ENCODE measurements around the gene DDX56. TPM values are rescaled to one million over a fixed set of nuclear protein-coding genes. Genes with fewer than 3 reads are reported as not detected.
A peak's percentile ranks its signal among the peaks of the same experiment; 100 is the strongest.

The DDX56 gene
- total RNA-seq = 25.4 TPM
- long read RNA-seq, transcript DDX56-201 (14 exons, 2,336 nt) = major isoform, 48 of 66 reads
- long read RNA-seq, partial matches to known transcripts = 3 of 66 reads
- long read RNA-seq, other reads (novel, unspliced or antisense) = 11 of 66 reads

- intact Hi-C loops (cut with DNase I) = no loop called here
- DNase-seq (peak; percentile 97), ATAC-seq (ENCODE audit: poor library complexity) (peak; percentile 98)
Measured at GRCh38 chr7:44573464-44574286, at the start of gene DDX56. Gene DDX56 (minus strand): TSS chr7:44573908. CDS start chr7:44573895, 13 bp downstream.

- intact Hi-C loops (cut with DNase I) = no loop called here
- ATAC-seq (ENCODE audit: poor library complexity) (peak; percentile 38), DNase-seq (no peak)
Measured at GRCh38 chr7:44622342-44623151, 48.8 kb upstream of the DDX56 start.

GRCh38 chr7:44621750-44622103, 48.0 kb upstream of the DDX56 start:
- intact Hi-C loops (cut with DNase I) = no loop called here
- DNase-seq (no peak), ATAC-seq (ENCODE audit: poor library complexity) (no peak)

- peak; percentile 44 for ATAC-seq (ENCODE audit: poor library complexity)
- intact Hi-C loops (cut with DNase I) = no loop called here
- DNase-seq = peak; percentile 58
Measured at GRCh38 chr7:44621034-44621749, 47.5 kb upstream of the DDX56 start.

GRCh38 chr7:44618753-44619152, 45.0 kb upstream of the DDX56 start:
- ATAC-seq (ENCODE audit: poor library complexity) (no peak), DNase-seq (no peak)
- intact Hi-C loops (cut with DNase I) = no loop called here

GRCh38 chr7:44618045-44618444, 44.3 kb upstream of the DDX56 start:
- DNase-seq (no peak), ATAC-seq (ENCODE audit: poor library complexity) (no peak)
- intact Hi-C loops (cut with DNase I) = no loop called here

- no peak for ATAC-seq (ENCODE audit: poor library complexity)
- intact Hi-C loops (cut with DNase I) = no loop called here
Measured at GRCh38 chr7:44617225-44617890, 43.6 kb upstream of the DDX56 start.

GRCh38 chr7:44616545-44616944, 42.8 kb upstream of the DDX56 start:
- intact Hi-C loops (cut with DNase I) = no loop called here
- no peak for ATAC-seq (ENCODE audit: poor library complexity)
- no peak for DNase-seq

More at GRCh38 chr7:44617225-44617890, 43.6 kb upstream of the DDX56 start:
- DNase-seq = no peak

GRCh38 chr7:44615793-44616192, 42.1 kb upstream of the DDX56 start:
- ATAC-seq (ENCODE audit: poor library complexity) (no peak), DNase-seq (no peak)
- intact Hi-C loops (cut with DNase I) = no loop called here

- peak; percentile 57 for ATAC-seq (ENCODE audit: poor library complexity)
- intact Hi-C loops (cut with DNase I) = no loop called here
- peak; percentile 66 for DNase-seq
Measured at GRCh38 chr7:44615149-44615611, 41.5 kb upstream of the DDX56 start.

- DNase-seq (no peak), ATAC-seq (ENCODE audit: poor library complexity) (no peak)
- intact Hi-C loops (cut with DNase I) = loop anchor here (5.0 to 10.0 kb wide), 2 partner anchors 145 to 187 kb away; partner anchors contain the start of gene PPIA
Measured at GRCh38 chr7:44609829-44610228, 36.1 kb upstream of the DDX56 start.

GRCh38 chr7:44608916-44609648, 35.4 kb upstream of the DDX56 start:
- no peak for ATAC-seq (ENCODE audit: poor library complexity)
- intact Hi-C loops (cut with DNase I) = loop anchor here (5.0 to 10.0 kb wide), 2 partner anchors 146 to 188 kb away; partner anchors contain the start of gene PPIA

GRCh38 chr7:44607141-44608068, 33.7 kb upstream of the DDX56 start:
- DNase-seq (no peak), ATAC-seq (ENCODE audit: poor library complexity) (no peak)
- intact Hi-C loops (cut with DNase I) = loop anchor here (5.0 to 10.0 kb wide), 2 partner anchors 147 to 190 kb away; partner anchors contain the start of gene PPIA

More at GRCh38 chr7:44608916-44609648, 35.4 kb upstream of the DDX56 start:
- no peak for DNase-seq

GRCh38 chr7:44606341-44607140, 32.8 kb upstream of the DDX56 start, which contains the start of gene OGDH:
Gene OGDH (plus strand): TSS chr7:44606627. CDS start chr7:44624344, 17,717 bp downstream.
- DNase-seq (peak; percentile 100), ATAC-seq (ENCODE audit: poor library complexity) (peak; percentile 97)
- intact Hi-C loops (cut with DNase I) = loop anchor here (5.0 to 10.0 kb wide), 2 partner anchors 148 to 191 kb away; partner anchors contain the start of gene PPIA

- DNase-seq = no peak
- intact Hi-C loops (cut with DNase I) = loop anchor here (5.0 to 10.0 kb wide), 2 partner anchors 150 to 192 kb away; partner anchors contain the start of gene PPIA
Measured at GRCh38 chr7:44604941-44605340, 31.2 kb upstream of the DDX56 start.

More at GRCh38 chr7:44604941-44605340, 31.2 kb upstream of the DDX56 start:
- no peak for ATAC-seq (ENCODE audit: poor library complexity)

Data from Right ventricle myocardium superior (tissue), 1 donor.